Measurements from ENCODE around the gene TANC1.

DNA sequence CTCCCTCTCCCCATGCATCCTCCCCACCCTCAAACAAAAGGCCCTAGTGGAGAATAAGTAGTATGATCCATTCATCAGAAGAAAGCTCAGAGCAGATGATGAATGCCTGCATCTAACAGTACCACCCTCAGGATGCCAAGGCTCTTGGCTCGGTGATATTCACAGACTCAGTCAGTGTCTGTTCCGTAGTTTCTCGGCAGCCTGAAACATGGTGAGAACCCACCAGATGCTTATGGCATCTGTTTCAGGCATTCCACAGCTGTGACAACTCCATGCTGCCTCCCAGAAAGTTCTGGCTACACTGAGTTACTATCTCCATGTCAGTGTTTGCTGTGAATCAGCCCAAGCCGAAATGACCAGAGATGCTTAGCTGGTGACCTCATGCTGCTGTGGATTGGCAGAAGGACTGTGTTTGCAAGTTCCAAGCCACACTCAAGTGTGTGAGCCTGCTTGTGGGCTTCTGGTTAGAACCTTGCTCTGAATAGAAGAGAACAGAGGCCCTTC, 234.2 kb downstream of the TANC1 start:
- no peak for TF ChIP-seq POLR2A (IDR thresholded peaks at IDR 0.05)
- TF ChIP-seq, protein P1, sequence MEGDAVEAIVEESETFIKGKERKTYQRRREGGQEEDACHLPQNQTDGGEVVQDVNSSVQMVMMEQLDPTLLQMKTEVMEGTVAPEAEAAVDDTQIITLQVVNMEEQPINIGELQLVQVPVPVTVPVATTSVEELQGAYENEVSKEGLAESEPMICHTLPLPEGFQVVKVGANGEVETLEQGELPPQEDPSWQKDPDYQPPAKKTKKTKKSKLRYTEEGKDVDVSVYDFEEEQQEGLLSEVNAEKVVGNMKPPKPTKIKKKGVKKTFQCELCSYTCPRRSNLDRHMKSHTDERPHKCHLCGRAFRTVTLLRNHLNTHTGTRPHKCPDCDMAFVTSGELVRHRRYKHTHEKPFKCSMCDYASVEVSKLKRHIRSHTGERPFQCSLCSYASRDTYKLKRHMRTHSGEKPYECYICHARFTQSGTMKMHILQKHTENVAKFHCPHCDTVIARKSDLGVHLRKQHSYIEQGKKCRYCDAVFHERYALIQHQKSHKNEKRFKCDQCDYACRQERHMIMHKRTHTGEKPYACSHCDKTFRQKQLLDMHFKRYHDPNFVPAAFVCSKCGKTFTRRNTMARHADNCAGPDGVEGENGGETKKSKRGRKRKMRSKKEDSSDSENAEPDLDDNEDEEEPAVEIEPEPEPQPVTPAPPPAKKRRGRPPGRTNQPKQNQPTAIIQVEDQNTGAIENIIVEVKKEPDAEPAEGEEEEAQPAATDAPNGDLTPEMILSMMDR (IDR thresholded peaks at IDR 0.05), result peak in 1 of 3 experiments; percentile 5
- peak in 1 of 2 donors; percentile 18 for TF ChIP-seq POLR2AphosphoS5 (IDR thresholded peaks at IDR 0.05; ENCODE audit: insufficient read depth in 1 of 2, low read depth in 1 of 2)

Data from vagina (tissue), 2 donors.